Astrocyte of the hippocampus (primary cell): ENCODE results near the gene PHF10.
A peak's percentile ranks its signal among the peaks of the same experiment; 100 is the strongest.
"Not testable (repeated sequence)": the region's sequence is repeated elsewhere in the genome, so short reads cannot be mapped to it uniquely, and the experiment has no call there.

ENCODE experiments used
- DNase-seq: peaks from one replicate; pipeline ENCODE4 v3.0.0; 2011; ENCODE audit warnings: low read depth, low spot score

PHF10 gene

GRCh38 chr6:169724494-169725124, at the start of gene PHF10:
Gene PHF10 (minus strand): TSS chr6:169724500. CDS start chr6:169723931, 569 bp downstream.
- DNase-seq = peak; percentile 74

- no peak for DNase-seq
Observed at GRCh38 chr6:169766921-169767736, 42.8 kb upstream of the PHF10 start.

GRCh38 chr6:169766232-169766631, 41.9 kb upstream of the PHF10 start:
- DNase-seq = no peak

GRCh38 chr6:169765789-169766188, 41.5 kb upstream of the PHF10 start:
- not testable (repeated sequence) for DNase-seq

DNA sequence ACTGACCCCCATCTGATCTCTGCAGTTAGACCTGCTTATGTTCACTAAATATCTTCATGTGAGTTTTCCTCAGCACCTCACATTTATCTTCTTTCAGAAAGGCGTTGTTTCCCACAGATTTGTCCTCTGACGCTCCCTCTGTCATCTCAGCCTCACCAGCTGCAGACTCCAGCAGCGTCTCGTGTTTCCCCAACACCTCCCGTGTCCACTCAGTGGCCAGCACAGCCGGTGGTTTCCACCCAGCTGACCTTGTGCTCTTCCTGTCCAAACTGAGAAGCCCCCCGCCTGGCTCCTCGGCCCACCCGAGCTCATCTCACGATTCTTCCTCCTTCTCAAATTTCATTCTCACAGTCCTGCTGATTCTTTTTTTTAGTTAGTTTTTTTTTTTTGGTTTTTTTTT, 39.6 kb upstream of the PHF10 start:
- DNase-seq = no peak

- DNase-seq = no peak
Observed at GRCh38 chr6:169763308-169763707, 39.0 kb upstream of the PHF10 start.

DNA sequence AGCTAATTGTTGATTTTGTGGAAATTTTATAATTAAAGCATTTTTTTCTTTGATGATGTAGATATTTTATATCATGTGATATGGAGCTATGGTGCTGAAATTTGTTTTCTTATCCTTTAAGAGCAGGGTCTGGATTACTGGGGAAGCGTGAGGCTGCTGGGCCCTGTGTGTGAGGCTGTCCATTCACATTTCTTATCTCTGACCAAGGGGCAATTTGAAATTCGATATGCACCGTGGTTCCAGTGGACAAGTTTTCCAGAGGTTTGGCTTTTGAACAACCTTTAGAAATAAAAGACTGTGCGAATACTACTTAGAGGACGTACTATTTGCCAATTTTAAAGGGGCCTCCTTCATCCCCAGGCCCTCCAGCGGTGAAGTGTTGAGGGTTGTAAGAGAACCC, 30.9 kb upstream of the PHF10 start:
- no peak for DNase-seq

GRCh38 chr6:169752074-169752623, 27.8 kb upstream of the PHF10 start:
- no peak for DNase-seq

- DNase-seq = peak; percentile 99
Observed at GRCh38 chr6:169751242-169752073, 27.2 kb upstream of the PHF10 start, which contains the start of the genes DYNLT2 and ERMARD. Gene DYNLT2 (minus strand): TSS chr6:169751572. CDS start chr6:169751458, 114 bp downstream. Gene ERMARD (plus strand): TSS chr6:169751622. CDS start chr6:169751658, 36 bp downstream.

- DNase-seq = no peak
Observed at GRCh38 chr6:169746556-169746955, 22.3 kb upstream of the PHF10 start.

DNA sequence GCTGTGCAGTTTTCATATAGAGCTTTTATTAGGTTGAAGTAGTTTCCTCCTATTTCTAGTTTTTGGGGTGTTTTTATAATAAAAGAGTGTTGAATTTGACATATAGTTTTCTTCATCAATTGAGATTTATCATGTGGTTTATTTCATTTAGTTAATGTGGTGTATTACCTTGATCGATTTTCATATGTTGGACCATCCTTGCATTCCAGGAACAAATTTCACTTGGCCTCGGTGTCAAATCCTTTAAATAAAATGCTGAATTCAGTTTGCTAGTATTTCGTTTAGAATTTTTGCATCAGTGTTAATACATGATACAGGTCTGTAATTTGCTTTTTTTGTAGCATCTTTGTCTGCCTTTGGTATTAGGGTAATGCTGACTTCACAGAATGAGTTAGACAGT, 21.1 kb upstream of the PHF10 start:
- no peak for DNase-seq

- no peak for DNase-seq
Observed at GRCh38 chr6:169741344-169741743, 17.0 kb upstream of the PHF10 start.

GRCh38 chr6:169738976-169739529, 14.8 kb upstream of the PHF10 start:
- DNase-seq = no peak

DNA sequence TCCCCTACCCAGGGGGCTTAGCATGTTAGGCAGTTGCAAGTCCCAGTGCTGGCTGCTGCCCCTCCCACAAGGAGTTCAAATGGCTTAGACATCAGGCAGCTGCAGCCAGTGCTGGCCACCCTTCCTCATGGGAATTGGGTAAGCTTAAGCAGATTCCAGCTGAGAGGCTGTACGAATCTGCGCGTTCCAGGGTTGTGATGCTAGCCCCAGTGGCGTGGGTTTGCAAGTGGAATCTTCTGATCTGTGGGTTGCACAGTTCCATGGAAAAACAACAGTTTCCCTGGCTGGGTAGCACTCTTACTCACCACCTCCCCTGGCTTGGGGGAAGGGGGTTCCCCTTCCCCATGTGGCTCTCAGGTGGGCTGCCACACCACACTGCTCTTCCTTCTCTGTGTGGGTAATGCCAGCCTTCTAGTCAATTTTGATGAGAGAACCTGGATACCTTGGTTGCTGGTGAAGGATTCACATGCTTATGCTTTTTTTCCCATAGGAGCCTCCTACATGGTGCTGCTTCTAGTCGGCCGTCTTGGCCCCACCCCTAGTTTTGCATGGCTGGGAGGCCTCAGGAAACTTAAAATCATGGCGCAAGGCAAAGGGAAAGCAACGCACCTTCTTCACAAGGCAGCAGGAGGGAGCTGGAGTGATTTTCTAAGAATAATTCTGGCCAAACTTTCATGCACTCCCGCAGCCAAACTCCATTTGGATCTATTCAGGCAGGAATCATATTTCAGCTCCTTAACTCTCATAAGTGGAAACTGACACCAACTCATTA, 14.1 kb upstream of the PHF10 start:
- no peak for DNase-seq

- DNase-seq = no peak
Observed at GRCh38 chr6:169729961-169730360, 5.7 kb upstream of the PHF10 start.

DNA sequence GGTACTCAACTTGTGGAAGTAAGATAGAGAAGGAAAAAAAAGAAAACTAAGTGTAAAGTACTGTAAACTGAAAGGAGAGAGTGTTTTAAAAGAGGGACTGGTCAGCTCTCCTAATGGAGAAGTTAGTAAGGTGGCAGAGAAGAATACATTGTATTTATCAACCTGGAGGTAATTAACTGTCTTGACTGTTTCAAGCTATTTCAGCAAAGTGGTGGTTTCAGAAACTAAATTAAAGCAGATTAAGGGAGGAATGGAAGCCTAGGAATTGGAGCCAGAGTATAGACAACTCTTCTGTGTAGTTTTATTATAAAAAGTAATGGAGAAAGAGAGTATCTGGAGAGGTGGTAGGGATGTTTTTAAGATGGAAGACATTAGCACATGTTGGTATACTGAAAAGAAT, 2.7 kb upstream of the PHF10 start:
- no peak for DNase-seq

GRCh38 chr6:169726049-169726400, 1.7 kb upstream of the PHF10 start:
- no peak for DNase-seq

GRCh38 chr6:169725125-169726048, 1.1 kb upstream of the PHF10 start:
- no peak for DNase-seq

- peak; percentile 72 for DNase-seq
Observed at GRCh38 chr6:169723991-169724493, 258 bp downstream of the PHF10 start.
